H1 (cell line): ENCODE measurements around the gene ACADVL. TPM values are rescaled to one million over a fixed set of nuclear protein-coding genes. Genes with fewer than 3 reads are reported as not detected.

Experiments used
- CTCF ChIA-PET: fragments of 300-600 bp; sonication (Branson Sonifier 250); formaldehyde crosslinking; loops from one replicate; lab custom pipeline; 2021; ENCODE audit not compliant: partially characterized antibody; lab: Charles Lee
- POLR2A ChIA-PET: fragments of 300-600 bp; sonication (Branson Sonifier 250); formaldehyde crosslinking; loops from one replicate; lab custom pipeline; 2021; ENCODE audit warnings: inconsistent platforms; ENCODE audit not compliant: partially characterized antibody; lab: Charles Lee
- DNase-seq, 2 experiments: peaks; one replicate each; pipeline versions ENCODE4 v3.0.0 to v3.0.0-alpha.2; 2010 to 2022; ENCODE audit warnings: low spot score in 2 of 2, low read depth in 1 of 2, mixed read lengths in 1 of 2
- FAIRE-seq: peaks from 2 replicates; lab custom pipeline; 2011; peaks lifted over from hg19 to GRCh38; lab: Jason Lieb, UNC
- H2AFZ ChIP-seq: 2 replicates; pipeline ENCODE4 v1.8.1; 2012; ENCODE audit warnings: low read length, inconsistent platforms
- H2AK5ac ChIP-seq: 2 replicates; pipeline ENCODE4 v1.6.1; 2013; ENCODE audit warnings: low read depth, low read length
- H2BK120ac ChIP-seq: replicated peaks from 2 replicates; pipeline ENCODE3; 2013; ENCODE audit warnings: low read depth, low read length, inconsistent platforms
- H2BK12ac ChIP-seq: 2 replicates; pipeline ENCODE4 v1.6.1; 2013; ENCODE audit warnings: low read depth, low read length
- H2BK15ac ChIP-seq: 2 replicates; pipeline ENCODE4 v1.6.1; 2013; ENCODE audit warnings: low read length
- H2BK20ac ChIP-seq: 2 replicates; pipeline ENCODE4 v1.6.1; 2013; ENCODE audit warnings: low read length
- H2BK5ac ChIP-seq: 2 replicates; pipeline ENCODE4 v1.6.1; 2013; ENCODE audit warnings: low read depth, low read length
- H3K14ac ChIP-seq: 2 replicates; pipeline ENCODE4 v1.6.1; 2013; ENCODE audit warnings: inconsistent platforms; ENCODE audit not compliant: insufficient read length
- H3K18ac ChIP-seq: 2 replicates; pipeline ENCODE4 v1.6.1; 2013; ENCODE audit warnings: low read length; ENCODE audit errors: extremely low read depth
- H3K23ac ChIP-seq: 2 replicates; pipeline ENCODE4 v1.6.1; 2013; ENCODE audit warnings: inconsistent platforms; ENCODE audit not compliant: insufficient read length
- H3K23me2 ChIP-seq: 2 replicates; pipeline ENCODE4 v1.6.1; 2013; ENCODE audit warnings: low read depth, low read length
- H3K27ac ChIP-seq: 2 replicates; pipeline ENCODE4 v1.6.1; 2011; ENCODE audit warnings: low read depth, low read length, inconsistent platforms
- H3K27me3 ChIP-seq, 4 experiments: replicated peaks in 1 of 4; 1 replicate in 1 of 4; 2 replicates in 3 of 4; pipeline versions ENCODE4 v1.6.1 to v1.8.1; 2011 to 2013; ENCODE audit warnings: low read length in 3 of 4, mild to moderate bottlenecking in 3 of 4, inconsistent platforms in 2 of 4, mixed read lengths in 2 of 4, moderate library complexity in 1 of 4; ENCODE audit not compliant: control insufficient read depth in 3 of 4, insufficient read depth in 3 of 4; ENCODE audit errors: extremely low read depth in 1 of 4
- H3K36me3 ChIP-seq, 4 experiments: 2 replicates each; pipeline versions ENCODE4 v1.6.1 to v1.8.1; 2011 to 2013; ENCODE audit warnings: mild to moderate bottlenecking in 4 of 4, low read length in 3 of 4, moderate library complexity in 2 of 4, control low read depth in 1 of 4, inconsistent platforms in 1 of 4; ENCODE audit not compliant: insufficient read depth in 4 of 4, control insufficient read depth in 2 of 4
- H3K4ac ChIP-seq: replicated peaks from 2 replicates; pipeline ENCODE3; 2013; ENCODE audit warnings: low read length, low read depth, mixed read lengths, inconsistent platforms; ENCODE audit not compliant: insufficient read length
- H3K4me1 ChIP-seq, 4 experiments: replicated peaks in 1 of 4; 1 replicate in 1 of 4; 2 replicates in 3 of 4; pipeline versions ENCODE4 v1.6.1 to v1.8.1; 2011 to 2013; ENCODE audit warnings: low read length in 3 of 4, inconsistent platforms in 2 of 4, mixed read lengths in 1 of 4; ENCODE audit not compliant: insufficient read depth in 4 of 4, control insufficient read depth in 3 of 4
- H3K4me2 ChIP-seq, 2 experiments: 2 replicates each; pipeline versions ENCODE4 v1.6.1 to v1.8.1; 2011 to 2013; ENCODE audit warnings: low read depth in 2 of 2, low read length in 2 of 2, control low read depth in 1 of 2, inconsistent platforms in 1 of 2, mild to moderate bottlenecking in 1 of 2; ENCODE audit not compliant: insufficient read depth in 1 of 2
- H3K4me3 ChIP-seq, 4 experiments: fragments of 200-600, 300-600 bp in 1 of 4; sonication (generic), shearing (Covaris generic), sonication (Bioruptor Twin) in 1 of 4; 2 replicates each; pipeline versions ENCODE4 v1.5.1 to v1.8.1; 2011 to 2016; ENCODE audit warnings: low read length in 4 of 4, low read depth in 3 of 4, control low read depth in 2 of 4, inconsistent platforms in 2 of 4, mild to moderate bottlenecking in 2 of 4, mixed read lengths in 1 of 4, moderate library complexity in 1 of 4; ENCODE audit not compliant: insufficient read depth in 2 of 4; ENCODE audit errors: extremely low read depth in 1 of 4
- H3K56ac ChIP-seq: replicated peaks from 2 replicates; pipeline ENCODE3; 2013; ENCODE audit warnings: low read depth, mild to moderate bottlenecking, mixed read lengths, low read length, inconsistent platforms; ENCODE audit not compliant: insufficient read length
- H3K79me1 ChIP-seq: 2 replicates; pipeline ENCODE4 v1.6.1; 2013; ENCODE audit warnings: low read depth, low read length, control low read depth
- H3K79me2 ChIP-seq, 2 experiments: 2 replicates each; pipeline versions ENCODE4 v1.6.1 to v1.8.1; 2012 to 2013; ENCODE audit warnings: low read length in 2 of 2, mild to moderate bottlenecking in 2 of 2, inconsistent platforms in 1 of 2; ENCODE audit not compliant: insufficient read depth in 2 of 2, control insufficient read depth in 1 of 2
- H3K9ac ChIP-seq, 4 experiments: replicated peaks in 1 of 4; 1 replicate in 1 of 4; 2 replicates in 3 of 4; pipeline versions ENCODE4 v1.6.1 to v1.8.1; 2011 to 2013; ENCODE audit warnings: low read depth in 3 of 4, low read length in 3 of 4, control low read depth in 2 of 4, mild to moderate bottlenecking in 2 of 4, moderate library complexity in 2 of 4, inconsistent platforms in 1 of 4; ENCODE audit errors: extremely low read depth in 1 of 4
- H3K9me3 ChIP-seq, 2 experiments: 2 replicates each; pipeline versions ENCODE4 v1.6.1 to v1.8.1; 2012 to 2013; ENCODE audit warnings: mild to moderate bottlenecking in 2 of 2, moderate library complexity in 2 of 2, control low read depth in 1 of 2, inconsistent platforms in 1 of 2, low read depth in 1 of 2, low read length in 1 of 2, mixed read lengths in 1 of 2; ENCODE audit not compliant: insufficient read depth in 2 of 2
- H4K20me1 ChIP-seq, 2 experiments: replicated peaks in 1 of 2; 2 replicates each; pipeline versions ENCODE3 to v1.8.1; 2011 to 2013; ENCODE audit warnings: inconsistent platforms in 2 of 2, low read length in 2 of 2, mild to moderate bottlenecking in 1 of 2; ENCODE audit not compliant: insufficient read depth in 2 of 2, control insufficient read depth in 1 of 2
- H4K5ac ChIP-seq: 2 replicates; pipeline ENCODE4 v1.6.1; 2013; ENCODE audit warnings: low read length, low read depth, mixed read lengths, inconsistent platforms; ENCODE audit not compliant: insufficient read length
- H4K8ac ChIP-seq: 2 replicates; pipeline ENCODE4 v1.8.0; 2013; ENCODE audit warnings: mild to moderate bottlenecking, moderate library complexity, low read length, inconsistent platforms; ENCODE audit not compliant: insufficient read depth; ENCODE audit errors: extremely low read depth
- H4K91ac ChIP-seq: replicated peaks from 2 replicates; pipeline ENCODE3; 2013; ENCODE audit warnings: low read length, mixed read lengths, inconsistent platforms; ENCODE audit not compliant: insufficient read length
- ASH2L ChIP-seq: fragments of 200-600, 300-600 bp; sonication (generic); IDR thresholded peaks from one replicate; pipeline ENCODE4 v1.7.1; 2017; ENCODE audit warnings: low read length
- E2F6 ChIP-seq: IDR thresholded peaks from 2 replicates; pipeline ENCODE4 v1.6.1; 2012; ENCODE audit warnings: inconsistent platforms
- POLR2A ChIP-seq, 2 experiments: IDR thresholded peaks; 1 replicate in 1 of 2; 2 replicates in 1 of 2; pipeline ENCODE4 v1.6.1; 2011; ENCODE audit warnings: low read depth in 2 of 2, low read length in 2 of 2, mild to moderate bottlenecking in 2 of 2; ENCODE audit errors: control extremely low read depth in 1 of 2
- POLR2AphosphoS5 ChIP-seq: IDR thresholded peaks from 2 replicates; pipeline ENCODE4 v1.6.1; 2011; ENCODE audit warnings: low read depth, low read length
- RNF2 ChIP-seq: fragments of 200-900, 300-1000 bp; sonication (generic); IDR thresholded peaks from 2 replicates; pipeline ENCODE4 v1.7.1; 2016; ENCODE audit warnings: borderline replicate concordance, low read depth, mild to moderate bottlenecking, antibody characterized with exemption, low read length; ENCODE audit not compliant: poor library complexity, severe bottlenecking; ENCODE audit errors: missing control alignments
- USF2 ChIP-seq: IDR thresholded peaks from 2 replicates; pipeline ENCODE4 v1.6.1; 2011; ENCODE audit warnings: low read length, improper control_type of control experiment
- WGBS, 2 experiments: shearing (Covaris generic) in 1 of 2; methylation state at CpG; one replicate each; pipeline versions ENCODE4 v1.1.6 to v1.1.7; 2013 to 2015; ENCODE audit warnings: low lambda C conversion rate in 2 of 2, mixed read lengths in 2 of 2, inconsistent platforms in 1 of 2, low coverage in 1 of 2, missing lambda C conversion rate in 1 of 2; ENCODE audit not compliant: insufficient replicate concordance in 2 of 2, insufficient coverage in 1 of 2, insufficient read length in 1 of 2; ENCODE audit errors: extremely low coverage in 1 of 2, missing lambda C conversion rate in 1 of 2; 5-methylcytosine and 5-hydroxymethylcytosine counted together
- polyA plus RNA-seq, 7 experiments: library from polyadenylated mRNA; depleted of rRNA in 3 of 7; stranded (reverse) in 5 of 7; unstranded in 2 of 7; fragments of >200 nt in 5 of 7; fragments of 200-250 nt in 2 of 7; gene quantifications; 1 replicate in 5 of 7; 2 replicates in 1 of 7; 4 replicates in 1 of 7; pipeline versions ENCODE4 v1.2.1 to v1.2.3, GENCODE V29; 2011 to 2013; ENCODE audit warnings: missing spikeins in 2 of 7, mixed read lengths in 2 of 7
- total RNA-seq: library from RNA; stranded (reverse); fragmentation: NEBNext Ultra II Directional; extraction: Animal tissue kit (Norgen Biotek cat#: 25700); gene quantifications from 2 replicates; pipeline ENCODE4 v1.2.1, GENCODE V29; 2021

The ACADVL gene
- total and polyA plus RNA-seq, 2 of the 8 experiments (the other 6 are each of a cell fraction or from before 2014, with no cell fraction given), result 181 to 231 TPM

- no peak overlapping the region for H4K8ac ChIP-seq
- H3K27ac ChIP-seq, result no peak overlapping the region
- peaks cover 2 to 41% (median 21%) of the 10 kb centered on the region in 4 experiments for H3K36me3 ChIP-seq
- no peak overlapping the region for H2BK20ac ChIP-seq
- no peak overlapping the region for H2BK12ac ChIP-seq
- H2AK5ac ChIP-seq, result no peak overlapping the region
- no peak overlapping the region for H3K18ac ChIP-seq
- DNase-seq (no peak), FAIRE-seq (no peak)
- TF ChIP-seq RNF2 (no peak), POLR2A (IDR thresholded peaks at IDR 0.05; ENCODE audit: control extremely low read depth in 1 of 2, low read depth in 2 of 2, low read length in 2 of 2) (peak in 1 of 2 experiments; percentile 89; a peak in 2 of 3 replicates), POLR2AphosphoS5 (peak; percentile 77; the same call in 1 of the 2 replicates), USF2 (no peak), ASH2L (no peak), E2F6 (no peak)
- no peak overlapping the region for H4K91ac ChIP-seq
- no peak overlapping the region for H3K56ac ChIP-seq
- no peak overlapping the region for H2BK120ac ChIP-seq
- no peaks in the 10 kb centered on the region for H3K9me3 ChIP-seq
- POLR2A ChIA-PET, result interaction anchor here (0.6 to 13.7 kb wide), 21 partner anchors 8 to 319 kb away, joined by 3 to 161 read pairs (median 4); partner anchors contain the start of genes ACADVL, ACAP1, DLG4 and DVL2
- peaks cover 6 to 13% of the 10 kb centered on the region in 2 experiments for H4K20me1 ChIP-seq
- no peak overlapping the region for H2BK5ac ChIP-seq
- no peak overlapping the region for H3K4me2 ChIP-seq
- no peaks in the 10 kb centered on the region for H3K27me3 ChIP-seq
- peaks cover 12% of the 10 kb centered on the region; the same call in 1 of the 2 replicates for H3K23me2 ChIP-seq
- no peak overlapping the region for H2BK15ac ChIP-seq
- peaks cover 3 to 7% (median 4%) of the 10 kb centered on the region in 4 experiments; a peak in 6 of 7 replicates for H3K4me1 ChIP-seq
- no peak overlapping the region for H3K23ac ChIP-seq
- no peak overlapping the region for H3K14ac ChIP-seq
- no peak overlapping the region for H4K5ac ChIP-seq
- peaks cover 0 to 42% of the 10 kb centered on the region in 2 experiments; a peak in 2 of 4 replicates for H3K79me2 ChIP-seq
- no peak overlapping the region for H3K4me3 ChIP-seq
- H3K79me1 ChIP-seq, result peaks cover 11% of the 10 kb centered on the region
- H3K9ac ChIP-seq, result no peak overlapping the region
- CTCF ChIA-PET, result interaction anchor here (0.6 to 2.5 kb wide), 6 partner anchors 9 to 423 kb away, joined by 3 to 9 read pairs (median 4); no protein-coding TSS in a partner anchor
- no peak overlapping the region for H3K4ac ChIP-seq
- no peak overlapping the region for H2AFZ ChIP-seq
- WGBS, 2 experiments, result 95% methylated on average over 8 of the region's 8 CpGs; no CpG with 5 or more reads in 1 of the 2 experiments
Measured at GRCh38 chr17:7256766-7257456, 37.2 kb downstream of the ACADVL start.
